Activated naive CD8-positive, alpha-beta T cell treated with anti-CD3 and anti-CD28 coated beads, Interleukin-2, amount 50 U/mL, for 16 hours (primary cell): ENCODE data around the gene PGP.

Experiments
- DNase-seq: peaks from one replicate; pipeline ENCODE4 v3.0.0-alpha.2; 2020; ENCODE audit warnings: low read depth, low spot score

PGP gene

GRCh38 chr16:2183671-2184070 lies 31.0 kb downstream of the PGP start:
- no peak for DNase-seq

- DNase-seq = no peak
Observed at GRCh38 chr16:2181952-2182351, 32.7 kb downstream of the PGP start.

- no peak for DNase-seq
Observed at GRCh38 chr16:2180962-2181923, 33.4 kb downstream of the PGP start.

- no peak for DNase-seq
Observed at GRCh38 chr16:2180461-2180860, 34.2 kb downstream of the PGP start.

- DNase-seq = no peak
Observed at GRCh38 chr16:2179576-2179975, 35.1 kb downstream of the PGP start.

GRCh38 chr16:2179107-2179501 lies 35.5 kb downstream of the PGP start:
- DNase-seq = no peak

- no peak for DNase-seq
Observed at GRCh38 chr16:2178321-2179106, 36.1 kb downstream of the PGP start.

GRCh38 chr16:2177561-2177960 lies 37.1 kb downstream of the PGP start:
- DNase-seq = no peak

GRCh38 chr16:2177101-2177500 lies 37.5 kb downstream of the PGP start:
- no peak for DNase-seq

- DNase-seq = no peak
Observed at GRCh38 chr16:2176047-2176446, 38.6 kb downstream of the PGP start.

- DNase-seq = no peak
Observed at GRCh38 chr16:2175454-2175853, 39.2 kb downstream of the PGP start.

GRCh38 chr16:2174396-2175131 lies 40.1 kb downstream of the PGP start:
- no peak for DNase-seq

GRCh38 chr16:2173916-2174315 lies 40.7 kb downstream of the PGP start:
- no peak for DNase-seq

- no peak for DNase-seq
Observed at GRCh38 chr16:2173366-2173765, 41.3 kb downstream of the PGP start.

- no peak for DNase-seq
Observed at GRCh38 chr16:2172688-2173335, 41.8 kb downstream of the PGP start.

GRCh38 chr16:2171601-2172178 lies 43.0 kb downstream of the PGP start:
- DNase-seq = no peak

- no peak for DNase-seq
Observed at GRCh38 chr16:2170587-2171435, 43.8 kb downstream of the PGP start.

- no peak for DNase-seq
Observed at GRCh38 chr16:2170080-2170479, 44.6 kb downstream of the PGP start.

- DNase-seq = no peak
Observed at GRCh38 chr16:2167068-2167638, 47.5 kb downstream of the PGP start.
